Body of pancreas (tissue), 4 donors: ENCODE data around the gene F2.

Source experiments
- POLR2A ChIP-seq, 3 donors: fragments of 450-650 bp; IDR thresholded peaks; one replicate each; pipeline ENCODE4 v1.6.1; 2016; ENCODE audit warnings: antibody characterized with exemption in 3 of 3, mild to moderate bottlenecking in 2 of 3
- TF ChIP-seq, protein P1 (sequence below), 7 experiments: fragments of 450-650 bp in 4 of 7; fragments of 200-600 bp in 3 of 7; sonication (generic) in 3 of 7; IDR thresholded peaks; one replicate each; pipeline ENCODE4 v1.5.1; 2016 to 2019; ENCODE audit warnings: antibody characterized with exemption in 7 of 7

DNA sequence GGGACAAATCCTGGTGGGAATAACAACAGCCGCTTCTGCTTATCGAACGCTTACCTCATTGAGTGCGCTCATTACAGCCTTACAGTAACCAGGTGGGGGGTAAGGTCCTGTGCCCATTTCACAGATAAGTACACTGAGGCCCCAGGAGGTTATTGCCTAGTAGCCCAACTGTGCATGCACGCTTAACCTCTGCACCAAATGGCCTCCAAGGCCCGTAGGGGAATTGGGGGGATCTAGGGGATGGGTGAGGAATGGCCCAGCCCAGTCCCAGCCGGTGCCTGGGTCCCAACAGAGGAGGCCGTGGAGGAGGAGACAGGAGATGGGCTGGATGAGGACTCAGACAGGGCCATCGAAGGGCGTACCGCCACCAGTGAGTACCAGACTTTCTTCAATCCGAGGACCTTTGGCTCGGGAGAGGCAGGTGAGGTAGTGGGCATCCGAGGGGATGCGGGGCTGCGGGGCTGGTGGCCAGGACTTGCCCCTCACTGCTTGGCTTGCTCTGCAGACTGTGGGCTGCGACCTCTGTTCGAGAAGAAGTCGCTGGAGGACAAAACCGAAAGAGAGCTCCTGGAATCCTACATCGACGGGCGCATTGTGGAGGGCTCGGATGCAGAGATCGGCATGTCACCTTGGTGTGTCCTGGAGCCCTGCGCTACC is 7.3 kb downstream of the F2 start:
- TF ChIP-seq, protein P1, sequence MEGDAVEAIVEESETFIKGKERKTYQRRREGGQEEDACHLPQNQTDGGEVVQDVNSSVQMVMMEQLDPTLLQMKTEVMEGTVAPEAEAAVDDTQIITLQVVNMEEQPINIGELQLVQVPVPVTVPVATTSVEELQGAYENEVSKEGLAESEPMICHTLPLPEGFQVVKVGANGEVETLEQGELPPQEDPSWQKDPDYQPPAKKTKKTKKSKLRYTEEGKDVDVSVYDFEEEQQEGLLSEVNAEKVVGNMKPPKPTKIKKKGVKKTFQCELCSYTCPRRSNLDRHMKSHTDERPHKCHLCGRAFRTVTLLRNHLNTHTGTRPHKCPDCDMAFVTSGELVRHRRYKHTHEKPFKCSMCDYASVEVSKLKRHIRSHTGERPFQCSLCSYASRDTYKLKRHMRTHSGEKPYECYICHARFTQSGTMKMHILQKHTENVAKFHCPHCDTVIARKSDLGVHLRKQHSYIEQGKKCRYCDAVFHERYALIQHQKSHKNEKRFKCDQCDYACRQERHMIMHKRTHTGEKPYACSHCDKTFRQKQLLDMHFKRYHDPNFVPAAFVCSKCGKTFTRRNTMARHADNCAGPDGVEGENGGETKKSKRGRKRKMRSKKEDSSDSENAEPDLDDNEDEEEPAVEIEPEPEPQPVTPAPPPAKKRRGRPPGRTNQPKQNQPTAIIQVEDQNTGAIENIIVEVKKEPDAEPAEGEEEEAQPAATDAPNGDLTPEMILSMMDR (IDR thresholded peaks at IDR 0.05), result no peak
- no peak for TF ChIP-seq POLR2A (IDR thresholded peaks at IDR 0.05)
